HL-60 (cell line): ENCODE results near the gene ARPC3.
"Not testable (repeated sequence)": the region's sequence is repeated elsewhere in the genome, so short reads cannot be mapped to it uniquely, and the experiment has no call there.

Experiments used
- CTCF ChIP-seq: IDR thresholded peaks from one replicate; pipeline ENCODE4 v1.5.1; 2011; ENCODE audit warnings: low read length, control low read depth, inconsistent platforms; ENCODE audit not compliant: insufficient read depth
- GABPA ChIP-seq: IDR thresholded peaks from 2 replicates; pipeline ENCODE4 v1.6.1; 2012; ENCODE audit warnings: low read depth
- POLR2AphosphoS5 ChIP-seq: IDR thresholded peaks from 2 replicates; pipeline ENCODE4 v1.6.1; 2012; ENCODE audit warnings: low read depth
- REST ChIP-seq: IDR thresholded peaks from 2 replicates; pipeline ENCODE4 v1.6.1; 2012; ENCODE audit warnings: low read depth; ENCODE audit not compliant: insufficient replicate concordance

DNA sequence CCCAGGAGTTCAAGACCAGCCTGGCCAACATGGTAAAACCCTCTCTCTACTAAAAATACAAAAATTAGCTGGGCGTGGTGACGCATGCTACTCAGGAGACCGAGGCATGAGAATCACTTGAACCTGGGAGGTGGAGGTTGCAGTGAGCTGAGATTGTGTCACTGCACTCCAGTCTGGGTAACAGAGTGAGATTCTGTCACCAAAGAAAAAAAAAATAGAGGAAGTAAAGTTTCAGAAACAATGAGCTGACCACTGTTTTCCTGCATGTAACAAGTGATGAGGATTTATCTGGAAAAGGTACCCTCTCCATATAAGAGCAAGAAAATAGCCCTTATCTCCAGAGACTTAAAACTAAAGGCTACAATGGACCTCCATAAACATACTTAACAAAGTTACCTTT, 33.0 kb downstream of the ARPC3 start:
- TF ChIP-seq CTCF, POLR2AphosphoS5, GABPA, REST: not testable (repeated sequence)
